Calu3 (cell line): ENCODE measurements around the gene MCUB. TPM values are rescaled to one million over a fixed set of nuclear protein-coding genes. Genes with fewer than 3 reads are reported as not detected.

Source experiments
- BruUV-seq: library from RNA; stranded (reverse); fragments of 400-500 nt; replicated peaks from 2 replicates; lab custom pipeline; 2021; lab: Mats Ljungman, UMichigan
- CTCF ChIA-PET: fragments of 300-600 bp; sonication (Branson Sonifier 250); formaldehyde crosslinking; loops from one replicate; lab custom pipeline; 2022; ENCODE audit warnings: antibody characterized with exemption; lab: Charles Lee
- DNase-seq: peaks from one replicate; pipeline ENCODE4 v3.0.0; 2022
- H3K27ac Mint-ChIP-seq: one replicate; pipeline ENCODE4 v1.8.0; 2022; ENCODE audit warnings: mixed read lengths; ENCODE audit not compliant: unreplicated experiment
- H3K27me3 Mint-ChIP-seq: one replicate; pipeline ENCODE4 v1.8.0; 2022; ENCODE audit warnings: mixed read lengths; ENCODE audit not compliant: unreplicated experiment
- H3K36me3 Mint-ChIP-seq: one replicate; pipeline ENCODE4 v1.8.0; 2022; ENCODE audit warnings: mild to moderate bottlenecking, moderate library complexity, mixed read lengths; ENCODE audit not compliant: insufficient read depth, unreplicated experiment
- H3K4me1 Mint-ChIP-seq: one replicate; pipeline ENCODE4 v1.8.0; 2022; ENCODE audit warnings: mild to moderate bottlenecking, low read depth, mixed read lengths; ENCODE audit not compliant: unreplicated experiment
- H3K4me3 Mint-ChIP-seq: one replicate; pipeline ENCODE4 v1.8.0; 2022; ENCODE audit warnings: mild to moderate bottlenecking, low read depth, moderate library complexity, mixed read lengths; ENCODE audit not compliant: unreplicated experiment
- H3K9me3 Mint-ChIP-seq: one replicate; pipeline ENCODE4 v1.8.0; 2022; ENCODE audit warnings: low read depth, mixed read lengths; ENCODE audit not compliant: unreplicated experiment
- CTCF ChIP-seq: fragments of 200-600 bp; IDR thresholded peaks from one replicate; pipeline ENCODE4 v1.8.0; 2022; ENCODE audit warnings: antibody characterized with exemption; ENCODE audit not compliant: unreplicated experiment
- intact Hi-C: fragments of 100-400 bp; cut with micrococcal nuclease; formaldehyde crosslinking; loops from one replicate; pipeline ENCODE4 v1.10.0; 2022; ENCODE audit not compliant: unreplicated experiment
- total RNA-seq: library from RNA; stranded (reverse); gene quantifications from 2 replicates; pipeline ENCODE4 v1.2.3, GENCODE V29; 2022

MCUB gene
- total RNA-seq, 1 experiment from 2014 or later = 11.8 TPM

DNA sequence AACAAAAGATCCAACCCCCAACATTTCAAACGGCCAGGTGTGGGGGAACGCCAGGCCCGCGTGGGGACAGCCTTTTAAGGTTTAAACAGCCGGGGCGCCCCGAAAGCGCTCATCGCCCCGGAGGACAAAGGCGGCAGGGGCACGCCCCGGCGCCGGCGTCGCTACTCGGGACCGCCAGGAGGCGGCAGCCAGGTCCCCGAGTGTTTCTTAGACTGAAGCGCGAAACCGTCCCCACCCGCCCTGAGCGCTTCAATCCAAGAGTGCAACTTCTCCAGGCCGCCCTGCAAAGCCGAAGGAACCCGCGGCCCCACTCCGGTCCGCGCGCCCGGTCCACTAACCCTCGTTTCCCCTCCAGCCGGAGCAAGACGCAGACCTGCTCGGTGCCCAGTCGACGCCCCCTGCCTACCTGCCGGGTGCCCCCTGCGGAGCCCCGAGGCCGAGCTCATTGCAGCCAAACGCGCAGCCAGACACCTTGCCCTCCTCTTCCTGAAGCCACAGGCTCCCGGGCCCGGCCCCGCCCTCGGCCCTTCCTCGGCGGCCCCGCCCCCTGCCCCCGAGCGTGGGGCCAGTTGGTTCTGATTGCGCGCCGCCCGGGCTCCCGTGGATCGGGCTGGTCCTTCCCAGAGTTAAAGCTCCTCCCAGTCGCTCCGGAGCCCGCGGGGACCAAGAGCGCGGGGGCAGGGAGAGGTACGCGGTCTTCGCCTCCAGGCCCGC is 143.1 kb downstream of the MCUB start, which contains the start of gene CASP6:
Gene CASP6, minus strand, starts transcription at position 496 of the 714 bp plus-strand sequence. Its CDS starts 50 bp downstream, at position 446.
- no peaks in the 10 kb centered on the region for H3K9me3 Mint-ChIP-seq
- CTCF ChIA-PET = interaction anchor here (0.6 to 1.9 kb wide), 4 partner anchors 18 to 101 kb away, joined by 3 to 8 read pairs (median 6); partner anchors contain the start of genes CFI and PLA2G12A
- H3K4me1 Mint-ChIP-seq = peaks cover 16% of the 10 kb centered on the region

DNA sequence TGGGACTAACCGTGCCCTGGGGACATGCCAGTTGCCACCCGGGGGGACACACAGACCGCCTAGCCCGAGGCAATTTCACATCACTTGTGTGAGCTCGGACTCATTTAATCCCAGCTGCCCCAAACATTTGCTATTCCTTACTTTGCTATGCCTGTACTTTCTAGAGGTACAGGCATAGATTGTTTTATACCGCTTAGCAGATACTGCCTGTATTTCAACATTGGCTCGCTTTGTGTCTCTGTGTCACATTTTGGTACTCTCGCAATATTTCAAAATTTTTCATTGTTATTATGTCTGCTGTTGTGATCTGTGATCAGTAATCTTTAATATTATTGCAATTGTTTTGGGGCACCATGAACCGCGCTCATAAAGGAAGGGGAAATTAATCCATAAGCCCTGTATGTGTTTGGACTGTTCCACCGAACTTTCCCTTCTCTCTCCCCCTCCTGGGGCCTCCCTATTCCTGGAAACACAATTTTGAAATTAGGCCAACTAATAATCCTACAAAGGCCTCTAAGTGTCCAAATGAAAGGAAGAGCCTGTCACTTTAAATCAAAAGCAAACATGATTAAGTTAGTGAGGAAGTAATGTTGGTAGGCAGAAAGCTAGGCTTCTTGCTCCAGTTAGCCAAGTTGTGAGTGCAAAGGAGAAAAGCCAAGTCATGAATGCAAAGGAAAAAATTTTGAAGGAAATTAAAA is 143.8 kb downstream of the MCUB start:
- no peak for TF ChIP-seq CTCF
- Mint-ChIP-seq H3K9me3 (no peaks in the 10 kb centered on the region), H3K27ac (peak overlapping the region; percentile 40), H3K27me3 (no peaks in the 10 kb centered on the region), H3K36me3 (peaks cover 30% of the 10 kb centered on the region), H3K4me1 (peaks cover 16% of the 10 kb centered on the region), H3K4me3 (peak overlapping the region; percentile 92)
- BruUV-seq = no TSS peak
- intact Hi-C loops = loop anchor here (5.0 to 10.0 kb wide), 4 partner anchors 98 to 277 kb away; partner anchors contain the start of genes CFI and GAR1
- CTCF ChIA-PET = interaction anchor here (1.0 to 1.9 kb wide), 3 partner anchors 26 to 100 kb away, joined by 3 to 7 read pairs (median 6); partner anchors contain the start of genes CFI and PLA2G12A
- DNase-seq = no peak

More for the DNA sequence above, 143.1 kb downstream of the MCUB start, which contains the start of gene CASP6:
- BruUV-seq = TSS peak; percentile 12
- H3K27me3 Mint-ChIP-seq = no peaks in the 10 kb centered on the region
- peaks cover 30% of the 10 kb centered on the region for H3K36me3 Mint-ChIP-seq
- peak; percentile 54 for TF ChIP-seq CTCF
- DNase-seq = peak; percentile 75
- peak within 1 kb of the TSS; percentile 40 for H3K27ac Mint-ChIP-seq
- intact Hi-C loops = loop anchor here (5.0 to 10.0 kb wide), 4 partner anchors 99 to 276 kb away; partner anchors contain the start of genes CFI and GAR1
- H3K4me3 Mint-ChIP-seq = peak within 1 kb of the TSS; percentile 92

DNA sequence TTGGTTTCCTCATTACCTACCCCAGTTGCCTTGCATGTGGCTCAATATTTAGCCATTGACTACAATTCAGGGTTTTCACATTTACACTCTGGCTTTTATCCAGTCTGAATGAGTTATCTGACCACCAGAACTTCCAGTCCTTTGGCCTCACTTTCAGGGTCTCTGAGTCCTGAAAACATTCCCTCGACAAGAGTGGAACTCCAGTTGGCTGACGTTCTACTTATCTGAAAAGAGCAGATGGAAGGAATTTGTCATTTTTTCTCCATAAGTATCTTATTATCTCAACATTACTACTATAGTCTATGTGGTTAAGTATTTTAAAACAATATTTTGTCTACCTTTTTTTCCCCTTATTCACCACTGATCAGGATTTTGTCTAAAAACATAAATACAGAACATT is 148.4 kb downstream of the MCUB start:
- DNase-seq = no peak
- no peak overlapping the region for H3K27ac Mint-ChIP-seq
- H3K27me3 Mint-ChIP-seq = no peaks in the 10 kb centered on the region
- H3K36me3 Mint-ChIP-seq = peaks cover 14% of the 10 kb centered on the region
- no peak overlapping the region for H3K4me3 Mint-ChIP-seq
- intact Hi-C loops = loop anchor here (10.0 kb wide), 1 partner anchor 266 kb away; no protein-coding TSS in a partner anchor
- H3K9me3 Mint-ChIP-seq = no peaks in the 10 kb centered on the region
- CTCF ChIA-PET = no interaction called here
- TF ChIP-seq CTCF = no peak
- no TSS peak for BruUV-seq
- peaks cover 6% of the 10 kb centered on the region for H3K4me1 Mint-ChIP-seq

DNA sequence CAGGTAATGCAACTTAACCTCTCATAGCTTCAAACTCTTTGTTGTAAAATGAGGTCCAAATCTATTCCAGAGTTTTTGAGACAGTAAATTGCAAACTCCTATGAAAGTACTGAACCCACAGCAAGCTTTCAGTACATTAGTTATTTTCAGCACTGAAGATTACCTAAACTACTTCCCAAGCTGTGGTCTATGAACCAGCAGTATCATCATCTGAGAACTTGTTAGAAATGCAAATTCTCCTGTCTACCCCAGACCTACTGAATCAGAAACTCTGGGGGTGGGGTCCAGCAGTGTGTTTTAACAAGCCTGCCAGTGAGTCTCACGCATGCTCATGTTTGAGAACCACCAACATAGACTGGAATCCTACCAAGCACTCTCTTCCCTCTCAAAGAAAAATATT is 148.9 kb downstream of the MCUB start:
- Mint-ChIP-seq H3K27me3 (no peaks in the 10 kb centered on the region), H3K4me3 (no peak overlapping the region), H3K9me3 (no peaks in the 10 kb centered on the region), H3K4me1 (peaks cover 2% of the 10 kb centered on the region), H3K36me3 (peaks cover 9% of the 10 kb centered on the region), H3K27ac (no peak overlapping the region)
- no TSS peak for BruUV-seq
- intact Hi-C loops = loop anchor here (10.0 kb wide), 1 partner anchor 266 kb away; no protein-coding TSS in a partner anchor
- DNase-seq = no peak
- CTCF ChIA-PET = no interaction called here
- TF ChIP-seq CTCF = no peak
